GM12801 (cell line): ENCODE measurements around the gene NDUFS4.

Experiments
- CTCF ChIP-seq: IDR thresholded peaks from one replicate; pipeline ENCODE4 v1.5.1; 2011; ENCODE audit warnings: control low read depth; ENCODE audit not compliant: insufficient read length; ENCODE audit errors: extremely low read depth

NDUFS4 gene

GRCh38 chr5:53601570-53601969 is 41.1 kb downstream of the NDUFS4 start:
- no peak for TF ChIP-seq CTCF

GRCh38 chr5:53603009-53603687 is 42.7 kb downstream of the NDUFS4 start:
- TF ChIP-seq CTCF = no peak

GRCh38 chr5:53604309-53604708 is 43.9 kb downstream of the NDUFS4 start:
- no peak for TF ChIP-seq CTCF

- TF ChIP-seq CTCF = no peak
Measured at GRCh38 chr5:53607886-53608285, 47.4 kb downstream of the NDUFS4 start.

- TF ChIP-seq CTCF = no peak
Measured at GRCh38 chr5:53613061-53613460, 52.6 kb downstream of the NDUFS4 start.

- no peak for TF ChIP-seq CTCF
Measured at GRCh38 chr5:53613536-53613935, 53.1 kb downstream of the NDUFS4 start.

- no peak for TF ChIP-seq CTCF
Measured at GRCh38 chr5:53614376-53614885, 54.0 kb downstream of the NDUFS4 start.
